ENCODE results near the gene ZNF236.

DNA sequence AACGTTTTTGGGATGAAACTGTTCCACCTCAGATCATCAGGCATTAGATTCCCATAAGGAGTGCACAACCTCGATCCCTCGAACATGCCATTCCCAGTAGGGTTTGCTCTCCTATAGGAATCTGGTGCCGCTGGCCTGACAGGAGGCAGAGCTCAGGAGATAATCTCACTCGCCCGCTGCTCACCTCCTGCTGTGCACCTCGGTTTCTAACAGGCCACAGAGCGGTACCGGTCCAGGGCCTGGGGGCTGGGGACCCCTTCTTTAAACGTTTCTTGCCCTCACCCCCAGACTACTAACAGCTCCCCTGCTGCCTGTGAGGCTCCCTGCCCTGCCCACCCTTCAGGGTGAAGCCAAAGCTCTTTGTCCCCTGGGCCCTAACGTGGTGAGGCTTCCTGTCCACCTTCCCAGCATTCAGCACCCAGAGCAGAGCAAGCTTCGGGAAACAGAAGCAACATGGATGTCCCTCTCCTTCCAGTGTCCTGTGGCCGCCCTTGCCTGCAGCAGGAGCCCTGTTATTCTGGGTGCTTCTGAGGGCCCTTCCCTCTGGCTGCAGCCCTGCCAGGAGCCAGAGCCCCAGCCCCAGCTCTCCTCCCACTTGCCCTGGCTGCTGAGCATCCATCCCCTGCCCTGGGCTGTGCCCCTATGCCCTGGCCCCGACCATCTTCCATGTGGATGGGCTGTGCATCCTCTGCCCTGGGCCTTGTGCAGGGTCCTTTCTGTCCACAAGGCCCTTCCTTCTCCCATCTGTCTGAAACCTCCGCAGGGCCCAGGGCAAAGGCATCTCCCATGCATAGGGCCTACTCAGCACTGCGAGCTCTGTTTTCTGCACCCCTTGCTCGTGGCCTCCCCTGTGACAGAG lies 170.1 kb downstream of the ZNF236 start:
- TF ChIP-seq POLR2A (IDR thresholded peaks at IDR 0.05; ENCODE audit: low read depth, low read length) (no peak), TAF1 (IDR thresholded peaks at IDR 0.05; ENCODE audit: borderline replicate concordance, low read depth, low read length) (no peak)
